ENCODE data around the gene LYPD4. TPM values are rescaled to one million over a fixed set of nuclear protein-coding genes. Genes with fewer than 3 reads are reported as not detected.

Gene LYPD4
- polyA plus RNA-seq, 1 donor (not counting 4 experiments of a cell fraction or from before 2014, with no cell fraction given): not detected

DNA sequence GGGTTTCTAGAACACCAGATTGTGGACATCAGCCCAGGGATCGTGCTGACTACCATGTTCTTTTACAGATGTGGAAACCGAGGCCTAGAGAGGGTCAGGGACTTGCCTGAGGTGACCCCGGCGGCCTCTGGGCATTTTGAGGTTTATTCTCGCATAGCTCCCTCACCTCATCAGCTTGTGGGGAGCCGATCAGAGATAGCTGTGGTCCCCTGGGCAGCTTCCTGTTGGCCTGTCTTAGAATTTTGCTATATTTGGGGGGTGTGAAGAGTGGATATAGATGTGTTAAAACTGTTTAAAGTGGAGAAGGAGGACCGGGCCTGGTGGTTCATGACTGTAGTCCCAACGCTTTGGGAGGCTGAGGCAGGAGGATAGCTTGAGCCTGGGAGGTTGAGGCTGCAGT is 45.4 kb upstream of the LYPD4 start:
- DNase-seq (ENCODE audit: low read depth, low spot score) (no peak), FAIRE-seq (no peak)
- Histone ChIP-seq H3K9ac (ENCODE audit: control insufficient read depth, extremely low read depth, insufficient read depth, low read length) (no peak overlapping the region), H3K27ac (ENCODE audit: control insufficient read depth, insufficient read depth, low read length) (no peak overlapping the region), H3K9me3 (ENCODE audit: control insufficient read depth, low read depth, low read length) (no peaks in the 10 kb centered on the region), H3K9me1 (ENCODE audit: control insufficient read depth, extremely low read depth, insufficient read depth, low read length) (peaks cover 6% of the 10 kb centered on the region), H3K4me1 (ENCODE audit: control insufficient read depth, extremely low read depth, insufficient read depth, low read length) (peaks cover 33% of the 10 kb centered on the region), H3K4me2 (ENCODE audit: control insufficient read depth, extremely low read depth, insufficient read depth, low read depth, low read length) (no peak overlapping the region), H3K36me3 (ENCODE audit: control insufficient read depth in 2 of 2, extremely low read depth in 1 of 2, insufficient read depth in 2 of 2, low read length in 2 of 2) (peaks cover 31 to 35% of the 10 kb centered on the region in 2 experiments), H3K79me2 (ENCODE audit: control insufficient read depth, insufficient read depth, low read length) (peaks cover 46% of the 10 kb centered on the region), H4K20me1 (ENCODE audit: control insufficient read depth, extremely low read depth, insufficient read depth, low read length) (no peaks in the 10 kb centered on the region), H2AFZ (ENCODE audit: control insufficient read depth, low read length) (no peak overlapping the region), H3K4me3 (ENCODE audit: control insufficient read depth in 2 of 3, extremely low read depth in 1 of 3, insufficient read depth in 2 of 3, low read depth in 1 of 3, low read length in 3 of 3) (no peak overlapping the region), H3K27me3 (ENCODE audit: control insufficient read depth, extremely low read depth, insufficient read depth, low read length) (no peaks in the 10 kb centered on the region)
- dilution Hi-C loops (cut with MboI; ENCODE audit: extremely low pct_ligation_motif_present, low sequenced_read_pairs): no loop called here
- TF ChIP-seq, protein P1, sequence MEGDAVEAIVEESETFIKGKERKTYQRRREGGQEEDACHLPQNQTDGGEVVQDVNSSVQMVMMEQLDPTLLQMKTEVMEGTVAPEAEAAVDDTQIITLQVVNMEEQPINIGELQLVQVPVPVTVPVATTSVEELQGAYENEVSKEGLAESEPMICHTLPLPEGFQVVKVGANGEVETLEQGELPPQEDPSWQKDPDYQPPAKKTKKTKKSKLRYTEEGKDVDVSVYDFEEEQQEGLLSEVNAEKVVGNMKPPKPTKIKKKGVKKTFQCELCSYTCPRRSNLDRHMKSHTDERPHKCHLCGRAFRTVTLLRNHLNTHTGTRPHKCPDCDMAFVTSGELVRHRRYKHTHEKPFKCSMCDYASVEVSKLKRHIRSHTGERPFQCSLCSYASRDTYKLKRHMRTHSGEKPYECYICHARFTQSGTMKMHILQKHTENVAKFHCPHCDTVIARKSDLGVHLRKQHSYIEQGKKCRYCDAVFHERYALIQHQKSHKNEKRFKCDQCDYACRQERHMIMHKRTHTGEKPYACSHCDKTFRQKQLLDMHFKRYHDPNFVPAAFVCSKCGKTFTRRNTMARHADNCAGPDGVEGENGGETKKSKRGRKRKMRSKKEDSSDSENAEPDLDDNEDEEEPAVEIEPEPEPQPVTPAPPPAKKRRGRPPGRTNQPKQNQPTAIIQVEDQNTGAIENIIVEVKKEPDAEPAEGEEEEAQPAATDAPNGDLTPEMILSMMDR (optimal IDR thresholded peaks at IDR 0.05 in 1 of 3, IDR thresholded peaks at IDR 0.05 in 1 of 3, conservative IDR thresholded peaks at IDR 0.05 in 1 of 3; ENCODE audit: extremely low read depth in 1 of 3, insufficient read depth in 2 of 3, low read length in 3 of 3): no peak
- no peak for TF ChIP-seq EZH2 (IDR thresholded peaks at IDR 0.05; ENCODE audit: low read length)

DNA sequence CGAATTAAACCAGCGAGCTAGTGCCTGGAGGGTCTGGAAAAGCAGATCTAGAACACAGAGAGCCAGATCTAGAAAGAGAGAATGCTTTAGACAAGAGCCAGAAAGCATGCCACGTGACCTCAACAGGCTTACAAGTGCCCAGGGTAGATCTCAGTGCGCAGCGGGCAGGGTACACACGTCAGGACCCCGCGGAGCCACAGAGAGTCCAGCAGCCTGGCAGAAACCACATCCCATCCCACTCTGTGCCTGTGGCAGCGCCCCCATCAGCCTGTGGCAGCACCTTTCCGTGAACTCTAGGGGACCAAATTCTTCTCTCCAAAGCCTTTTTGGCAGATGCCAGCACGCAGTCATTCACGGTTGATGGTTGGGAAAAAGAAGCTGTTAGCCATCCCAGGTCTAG is 44.4 kb upstream of the LYPD4 start:
- Histone ChIP-seq H3K4me1 (ENCODE audit: control insufficient read depth, extremely low read depth, insufficient read depth, low read length) (peaks cover 36% of the 10 kb centered on the region), H3K79me2 (ENCODE audit: control insufficient read depth, insufficient read depth, low read length) (peaks cover 53% of the 10 kb centered on the region), H2AFZ (ENCODE audit: control insufficient read depth, low read length) (no peak overlapping the region), H3K36me3 (ENCODE audit: control insufficient read depth in 2 of 2, extremely low read depth in 1 of 2, insufficient read depth in 2 of 2, low read length in 2 of 2) (peaks cover 30 to 31% of the 10 kb centered on the region in 2 experiments), H3K9me1 (ENCODE audit: control insufficient read depth, extremely low read depth, insufficient read depth, low read length) (peaks cover 6% of the 10 kb centered on the region), H3K4me2 (ENCODE audit: control insufficient read depth, extremely low read depth, insufficient read depth, low read depth, low read length) (no peak overlapping the region), H4K20me1 (ENCODE audit: control insufficient read depth, extremely low read depth, insufficient read depth, low read length) (no peaks in the 10 kb centered on the region), H3K27me3 (ENCODE audit: control insufficient read depth, extremely low read depth, insufficient read depth, low read length) (no peaks in the 10 kb centered on the region), H3K9ac (ENCODE audit: control insufficient read depth, extremely low read depth, insufficient read depth, low read length) (no peak overlapping the region), H3K27ac (ENCODE audit: control insufficient read depth, insufficient read depth, low read length) (no peak overlapping the region), H3K4me3 (ENCODE audit: control insufficient read depth in 2 of 3, extremely low read depth in 1 of 3, insufficient read depth in 2 of 3, low read depth in 1 of 3, low read length in 3 of 3) (no peak overlapping the region), H3K9me3 (ENCODE audit: control insufficient read depth, low read depth, low read length) (no peaks in the 10 kb centered on the region)
- dilution Hi-C loops (cut with MboI; ENCODE audit: extremely low pct_ligation_motif_present, low sequenced_read_pairs): no loop called here
- no peak for TF ChIP-seq EZH2 (IDR thresholded peaks at IDR 0.05; ENCODE audit: low read length)
- TF ChIP-seq, protein P1 (optimal IDR thresholded peaks at IDR 0.05 in 1 of 3, IDR thresholded peaks at IDR 0.05 in 1 of 3, conservative IDR thresholded peaks at IDR 0.05 in 1 of 3; ENCODE audit: extremely low read depth in 1 of 3, insufficient read depth in 2 of 3, low read length in 3 of 3): no peak
- DNase-seq (ENCODE audit: low read depth, low spot score) (no peak), FAIRE-seq (no peak)
